ENCODE results near the gene MMP15. TPM values are rescaled to one million over a fixed set of nuclear protein-coding genes. Genes with fewer than 3 reads are reported as not detected.

MMP15 gene
- total RNA-seq, 4 donors from 2014 or later: under 0.01 to 12.5 (median 2.6) TPM

- Histone ChIP-seq H3K4me1 (no peaks in the 10 kb centered on the region), H3K36me3 (no peaks in the 10 kb centered on the region), H3K4me3 (no peak overlapping the region), H3K9me3 (no peaks in the 10 kb centered on the region), H3K27me3 (no peaks in the 10 kb centered on the region), H3K27ac (no peak overlapping the region)
- intact Hi-C loops (cut with DNase I; ENCODE audit: low total_unique reads): no loop called here
- DNase-seq: no peak
- TF ChIP-seq POLR2A (IDR thresholded peaks at IDR 0.05) (no peak), CTCF (IDR thresholded peaks at IDR 0.05) (no peak)
These were observed 16.0 kb downstream of the MMP15 start for GRCh38 chr16:58041628-58041955.

- no peak for DNase-seq
- no peaks in the 10 kb centered on the region for H3K36me3 ChIP-seq
- H3K4me3 ChIP-seq: no peak overlapping the region
- no peaks in the 10 kb centered on the region for H3K4me1 ChIP-seq
- H3K27ac ChIP-seq: no peak overlapping the region
- H3K27me3 ChIP-seq: no peaks in the 10 kb centered on the region
- TF ChIP-seq POLR2A (IDR thresholded peaks at IDR 0.05) (no peak), CTCF (IDR thresholded peaks at IDR 0.05) (no peak)
- intact Hi-C loops (cut with DNase I; ENCODE audit: low total_unique reads): no loop called here
- H3K9me3 ChIP-seq: no peaks in the 10 kb centered on the region
These were observed 16.7 kb downstream of the MMP15 start for GRCh38 chr16:58042001-58042885.

- H3K27me3 ChIP-seq: no peaks in the 10 kb centered on the region
- H3K27ac ChIP-seq: no peak overlapping the region
- H3K36me3 ChIP-seq: no peaks in the 10 kb centered on the region
- TF ChIP-seq CTCF (IDR thresholded peaks at IDR 0.05) (no peak), POLR2A (IDR thresholded peaks at IDR 0.05) (no peak)
- intact Hi-C loops (cut with DNase I; ENCODE audit: low total_unique reads): no loop called here
- no peaks in the 10 kb centered on the region for H3K4me1 ChIP-seq
- H3K4me3 ChIP-seq: no peak overlapping the region
- H3K9me3 ChIP-seq: no peaks in the 10 kb centered on the region
- DNase-seq: no peak
These were observed 17.4 kb downstream of the MMP15 start for GRCh38 chr16:58042886-58043515.

- no peak for DNase-seq
- intact Hi-C loops (cut with DNase I; ENCODE audit: low total_unique reads): no loop called here
- TF ChIP-seq CTCF (IDR thresholded peaks at IDR 0.05): no peak
- no peak for TF ChIP-seq POLR2A (IDR thresholded peaks at IDR 0.05)
- Histone ChIP-seq H3K27ac (no peak overlapping the region), H3K4me3 (no peak overlapping the region), H3K4me1 (no peaks in the 10 kb centered on the region), H3K9me3 (no peaks in the 10 kb centered on the region), H3K36me3 (no peaks in the 10 kb centered on the region), H3K27me3 (no peaks in the 10 kb centered on the region)
These were observed 18.1 kb downstream of the MMP15 start for GRCh38 chr16:58043571-58044155.

All from uterus (tissue), 4 donors.